ENCODE data around the gene BAIAP2L2.

BAIAP2L2 gene

GRCh38 chr22:38085056-38085455, 25.4 kb downstream of the BAIAP2L2 start:
- DNase-seq (ENCODE audit: low read depth), result no peak
- TF ChIP-seq, protein P1, sequence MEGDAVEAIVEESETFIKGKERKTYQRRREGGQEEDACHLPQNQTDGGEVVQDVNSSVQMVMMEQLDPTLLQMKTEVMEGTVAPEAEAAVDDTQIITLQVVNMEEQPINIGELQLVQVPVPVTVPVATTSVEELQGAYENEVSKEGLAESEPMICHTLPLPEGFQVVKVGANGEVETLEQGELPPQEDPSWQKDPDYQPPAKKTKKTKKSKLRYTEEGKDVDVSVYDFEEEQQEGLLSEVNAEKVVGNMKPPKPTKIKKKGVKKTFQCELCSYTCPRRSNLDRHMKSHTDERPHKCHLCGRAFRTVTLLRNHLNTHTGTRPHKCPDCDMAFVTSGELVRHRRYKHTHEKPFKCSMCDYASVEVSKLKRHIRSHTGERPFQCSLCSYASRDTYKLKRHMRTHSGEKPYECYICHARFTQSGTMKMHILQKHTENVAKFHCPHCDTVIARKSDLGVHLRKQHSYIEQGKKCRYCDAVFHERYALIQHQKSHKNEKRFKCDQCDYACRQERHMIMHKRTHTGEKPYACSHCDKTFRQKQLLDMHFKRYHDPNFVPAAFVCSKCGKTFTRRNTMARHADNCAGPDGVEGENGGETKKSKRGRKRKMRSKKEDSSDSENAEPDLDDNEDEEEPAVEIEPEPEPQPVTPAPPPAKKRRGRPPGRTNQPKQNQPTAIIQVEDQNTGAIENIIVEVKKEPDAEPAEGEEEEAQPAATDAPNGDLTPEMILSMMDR (IDR thresholded peaks at IDR 0.05; ENCODE audit: insufficient read depth, low read depth, low read length, missing control alignments), result no peak
- no peak overlapping the region for H3K4me3 ChIP-seq (ENCODE audit: low read length)

- no peak within 1 kb of the TSS for H3K4me3 ChIP-seq (ENCODE audit: low read length)
- TF ChIP-seq, protein P1 (IDR thresholded peaks at IDR 0.05; ENCODE audit: insufficient read depth, low read depth, low read length, missing control alignments), result no peak
- no peak for DNase-seq (ENCODE audit: low read depth)
Measured at GRCh38 chr22:38083931-38084631, 26.4 kb downstream of the BAIAP2L2 start, which contains the start of gene SLC16A8. Gene SLC16A8 (minus strand): TSS chr22:38084184. CDS start chr22:38082873, 1,311 bp downstream.

- TF ChIP-seq, protein P1 (IDR thresholded peaks at IDR 0.05; ENCODE audit: insufficient read depth, low read depth, low read length, missing control alignments), result no peak
- DNase-seq (ENCODE audit: low read depth), result no peak
- H3K4me3 ChIP-seq (ENCODE audit: low read length), result no peak overlapping the region
Measured at GRCh38 chr22:38082986-38083710, 27.3 kb downstream of the BAIAP2L2 start.

DNA sequence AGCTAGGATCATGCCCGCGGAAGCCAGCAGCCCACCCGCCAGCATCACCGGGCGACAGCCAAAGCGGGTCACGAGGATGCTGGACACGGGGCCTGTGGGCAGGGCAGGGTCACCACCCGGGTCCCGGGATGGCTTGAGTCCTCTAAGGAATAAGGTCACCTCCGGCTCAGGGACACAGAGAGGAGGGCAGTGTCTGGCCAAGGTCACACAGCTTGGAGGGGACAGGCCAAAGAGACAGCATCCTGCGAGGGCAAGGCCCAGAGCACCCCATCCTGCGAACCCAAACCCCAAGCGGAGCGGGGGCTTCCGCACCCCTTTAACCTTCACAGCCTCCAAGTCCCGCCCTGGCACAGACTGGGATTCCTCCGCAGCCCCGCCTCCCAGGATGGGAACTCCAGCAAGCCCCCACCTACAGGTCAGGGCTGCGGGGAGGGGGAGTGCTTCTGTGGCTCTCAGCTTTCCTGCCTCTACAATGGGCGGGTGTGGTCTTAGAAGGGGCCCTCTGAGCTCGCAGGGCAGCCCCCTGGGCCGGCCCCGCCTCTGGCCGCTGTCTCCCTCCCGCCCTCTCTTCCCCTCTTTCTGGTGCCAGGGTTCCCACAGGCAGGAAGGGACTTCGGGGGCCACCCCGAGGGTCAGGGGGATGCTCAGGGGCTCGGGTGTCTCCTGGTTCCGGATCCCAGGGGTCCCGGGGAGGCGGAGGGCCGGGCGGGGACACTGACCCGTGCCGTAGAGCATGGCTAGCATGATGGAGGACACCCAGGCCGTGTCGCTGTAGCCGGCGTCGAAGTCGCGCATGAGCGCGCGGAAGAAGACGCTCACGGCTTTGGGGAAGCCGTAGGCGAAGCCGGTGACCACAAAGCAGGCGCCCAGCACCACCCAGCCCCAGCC, 28.3 kb downstream of the BAIAP2L2 start:
- DNase-seq (ENCODE audit: low read depth), result no peak
- no peak overlapping the region for H3K4me3 ChIP-seq (ENCODE audit: low read length)
- TF ChIP-seq, protein P1 (IDR thresholded peaks at IDR 0.05; ENCODE audit: insufficient read depth, low read depth, low read length, missing control alignments), result no peak

DNA sequence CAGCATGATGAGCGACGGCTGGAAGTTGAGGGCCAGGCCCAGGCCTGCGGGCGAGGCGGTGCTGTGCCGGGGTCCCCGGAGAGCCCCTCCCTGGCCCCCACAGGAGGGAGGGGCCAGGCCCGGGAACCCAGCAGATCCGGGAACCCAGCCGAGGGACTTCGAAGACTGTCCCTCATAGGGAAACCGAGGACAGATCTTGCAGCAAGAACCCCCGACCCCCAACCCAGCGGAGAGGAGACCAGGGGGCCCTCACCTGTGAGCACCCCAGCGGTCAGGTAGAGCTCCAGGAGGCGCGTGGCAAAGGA, 28.9 kb downstream of the BAIAP2L2 start:
- H3K4me3 ChIP-seq (ENCODE audit: low read length), result peak overlapping the region; percentile 19
- no peak for DNase-seq (ENCODE audit: low read depth)
- TF ChIP-seq, protein P1 (IDR thresholded peaks at IDR 0.05; ENCODE audit: insufficient read depth, low read depth, low read length, missing control alignments), result no peak

DNA sequence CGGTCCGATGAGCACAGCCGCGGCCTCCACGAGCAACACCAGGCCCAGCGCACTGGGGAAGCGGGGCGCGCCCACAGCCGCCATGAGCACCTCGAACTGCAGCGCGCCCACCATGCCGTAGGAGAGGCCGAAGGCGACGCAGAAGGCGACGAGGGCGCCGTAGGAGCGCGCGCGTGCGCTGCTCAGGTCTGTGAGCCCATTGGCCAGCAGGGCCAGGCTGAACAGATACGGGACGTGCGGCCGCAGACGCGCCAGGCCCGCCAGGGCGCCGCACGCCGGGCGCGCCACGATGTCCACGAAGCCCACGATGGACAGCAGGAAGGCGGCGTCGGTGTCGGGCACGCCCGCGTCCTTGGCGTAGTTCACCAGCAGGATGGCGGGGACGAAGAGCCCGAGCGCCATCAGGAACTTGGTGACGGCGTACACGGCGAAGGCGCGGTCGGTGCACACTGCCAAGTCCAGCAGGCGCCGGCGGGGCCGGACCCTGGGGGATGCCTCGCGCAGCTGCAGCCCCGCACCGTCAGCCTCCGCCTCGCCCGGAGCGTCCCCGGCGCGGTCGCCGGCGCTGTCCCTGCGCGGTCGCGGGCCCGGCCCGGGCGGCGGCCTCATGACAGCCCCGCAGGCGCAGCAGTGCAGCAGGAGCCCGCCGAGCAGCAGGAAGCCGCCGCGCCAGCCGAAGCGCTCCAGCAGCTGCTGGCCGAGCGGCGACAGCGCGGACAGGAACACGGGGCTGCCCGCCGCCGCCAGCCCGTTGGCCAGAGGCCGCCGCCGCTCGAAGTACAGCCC, 29.4 kb downstream of the BAIAP2L2 start:
- TF ChIP-seq, protein P1 (IDR thresholded peaks at IDR 0.05; ENCODE audit: insufficient read depth, low read depth, low read length, missing control alignments), result no peak
- peak; percentile 43 for DNase-seq (ENCODE audit: low read depth)
- H3K4me3 ChIP-seq (ENCODE audit: low read length), result peak overlapping the region; percentile 37
